Measurements from ENCODE around the gene TMEM169.
"Not testable (repeated sequence)": the region's sequence is repeated elsewhere in the genome, so short reads cannot be mapped to it uniquely, and the experiment has no call there.

TMEM169 gene

GRCh38 chr2:216071111-216071851 lies 10.4 kb upstream of the TMEM169 start:
- no peak for DNase-seq (ENCODE audit: low read depth)

- no peak for DNase-seq (ENCODE audit: low read depth)
Observed at GRCh38 chr2:216072473-216072872, 9.2 kb upstream of the TMEM169 start.

GRCh38 chr2:216073773-216074172 lies 7.9 kb upstream of the TMEM169 start:
- no peak for DNase-seq (ENCODE audit: low read depth)

GRCh38 chr2:216074380-216074779 lies 7.3 kb upstream of the TMEM169 start:
- no peak for DNase-seq (ENCODE audit: low read depth)

- no peak for DNase-seq (ENCODE audit: low read depth)
Observed at GRCh38 chr2:216074794-216075193, 6.9 kb upstream of the TMEM169 start.

- DNase-seq (ENCODE audit: low read depth): no peak
Observed at GRCh38 chr2:216075510-216076485, 5.9 kb upstream of the TMEM169 start.

- DNase-seq (ENCODE audit: low read depth): no peak
Observed at GRCh38 chr2:216078776-216079175, 2.9 kb upstream of the TMEM169 start.

- DNase-seq (ENCODE audit: low read depth): not testable (repeated sequence)
Observed at GRCh38 chr2:216080048-216080447, 1.7 kb upstream of the TMEM169 start.

- DNase-seq (ENCODE audit: low read depth): no peak
Observed at GRCh38 chr2:216081012-216081411, 707 bp upstream of the TMEM169 start.

GRCh38 chr2:216082117-216082711 lies 495 bp downstream of the TMEM169 start:
- no peak for DNase-seq (ENCODE audit: low read depth)

- DNase-seq (ENCODE audit: low read depth): no peak
Observed at GRCh38 chr2:216082805-216083204, 1.1 kb downstream of the TMEM169 start.

- peak; percentile 96 for DNase-seq (ENCODE audit: low read depth)
Observed at GRCh38 chr2:216083464-216084281, 2.0 kb downstream of the TMEM169 start.

GRCh38 chr2:216084547-216084946 lies 2.8 kb downstream of the TMEM169 start:
- no peak for DNase-seq (ENCODE audit: low read depth)

- no peak for DNase-seq (ENCODE audit: low read depth)
Observed at GRCh38 chr2:216086207-216086893, 4.6 kb downstream of the TMEM169 start.

- no peak for DNase-seq (ENCODE audit: low read depth)
Observed at GRCh38 chr2:216090369-216090786, 8.7 kb downstream of the TMEM169 start.

- no peak for DNase-seq (ENCODE audit: low read depth)
Observed at GRCh38 chr2:216092646-216093045, 10.9 kb downstream of the TMEM169 start.

GRCh38 chr2:216094701-216095100 lies 13.0 kb downstream of the TMEM169 start:
- no peak for DNase-seq (ENCODE audit: low read depth)

GRCh38 chr2:216098421-216099334 lies 17.0 kb downstream of the TMEM169 start:
- no peak for DNase-seq (ENCODE audit: low read depth)

- no peak for DNase-seq (ENCODE audit: low read depth)
Observed at GRCh38 chr2:216101109-216101508, 19.4 kb downstream of the TMEM169 start.

GRCh38 chr2:216103213-216103612 lies 21.5 kb downstream of the TMEM169 start:
- no peak for DNase-seq (ENCODE audit: low read depth)
